ENCODE results near the gene CMPK2.

Gene CMPK2

GRCh38 chr2:6911721-6912120, 46.0 kb upstream of the CMPK2 start:
- ChIA-PET CTCF (interaction anchor here (0.7 kb wide), 2 partner anchors 9 to 10 kb away, joined by 3 to 4 read pairs; no protein-coding TSS in a partner anchor), POLR2A (no interaction called here)
- Histone ChIP-seq H3K36me3 (ENCODE audit: control insufficient read depth in 2 of 2, insufficient read depth in 1 of 2, low read length in 2 of 2) (no peaks in the 10 kb centered on the region), H3K27ac (ENCODE audit: extremely low read depth, low read depth, low read length) (no peak overlapping the region), H3K4me1 (ENCODE audit: control insufficient read depth, insufficient read depth, low read length) (no peaks in the 10 kb centered on the region), H3K9me3 (ENCODE audit: control insufficient read depth, insufficient read depth, low read depth, low read length) (no peaks in the 10 kb centered on the region), H3K4me3 (ENCODE audit: low read depth, low read length) (no peak overlapping the region)
- no peak for TF ChIP-seq ZNF518A (tag by site-specific recombination; conservative IDR thresholded peaks at IDR 0.05; ENCODE audit: low read depth)
- TF ChIP-seq AEBP2 (tag by site-specific recombination; IDR thresholded peaks at IDR 0.05; ENCODE audit: borderline replicate concordance), result no peak

GRCh38 chr2:6909431-6910385, 44.0 kb upstream of the CMPK2 start:
- TF ChIP-seq ZNF76 (tag by site-specific recombination; IDR thresholded peaks at IDR 0.05; ENCODE audit: borderline replicate concordance, low read depth), result no peak
- TF ChIP-seq ZBTB1 (tag by site-specific recombination; IDR thresholded peaks at IDR 0.05), result no peak
- TF ChIP-seq OSR2 (tag by site-specific recombination; IDR thresholded peaks at IDR 0.05), result no peak
- no peak for TF ChIP-seq ZNF596 (tag by site-specific recombination; IDR thresholded peaks at IDR 0.05)
- TF ChIP-seq ZNF529 (tag by site-specific recombination; IDR thresholded peaks at IDR 0.05; ENCODE audit: insufficient replicate concordance), result no peak
- no peak for TF ChIP-seq ELK4 (IDR thresholded peaks at IDR 0.05; ENCODE audit: borderline replicate concordance, low read depth, low read length)
- no peak for TF ChIP-seq ZNF549 (tag by site-specific recombination; IDR thresholded peaks at IDR 0.05)
- ChIA-PET POLR2A (no interaction called here), CTCF (interaction anchor here (0.7 to 4.8 kb wide), 3 partner anchors 6 to 134 kb away, joined by 4 to 35 read pairs (median 5); no protein-coding TSS in a partner anchor)
- H3K27ac ChIP-seq (ENCODE audit: extremely low read depth, low read depth, low read length), result no peak overlapping the region
- H3K36me3 ChIP-seq (ENCODE audit: control insufficient read depth in 2 of 2, insufficient read depth in 1 of 2, low read length in 2 of 2), result no peaks in the 10 kb centered on the region
- H3K4me3 ChIP-seq (ENCODE audit: low read depth, low read length), result no peak overlapping the region
- no peaks in the 10 kb centered on the region for H3K9me3 ChIP-seq (ENCODE audit: control insufficient read depth, insufficient read depth, low read depth, low read length)
- H3K4me1 ChIP-seq (ENCODE audit: control insufficient read depth, insufficient read depth, low read length), result no peaks in the 10 kb centered on the region

- Histone ChIP-seq H3K4me3 (ENCODE audit: low read depth, low read length) (no peak overlapping the region), H3K9me3 (ENCODE audit: control insufficient read depth, insufficient read depth, low read depth, low read length) (no peaks in the 10 kb centered on the region), H3K36me3 (ENCODE audit: control insufficient read depth in 2 of 2, insufficient read depth in 1 of 2, low read length in 2 of 2) (no peaks in the 10 kb centered on the region), H3K4me1 (ENCODE audit: control insufficient read depth, insufficient read depth, low read length) (no peaks in the 10 kb centered on the region), H3K27ac (ENCODE audit: extremely low read depth, low read depth, low read length) (no peak overlapping the region)
- CTCF ChIA-PET, result interaction anchor here (0.9 to 4.8 kb wide), 3 partner anchors 7 to 128 kb away, joined by 3 to 35 read pairs (median 5); no protein-coding TSS in a partner anchor
- POLR2A ChIA-PET, result no interaction called here
- TF ChIP-seq ZNF292 (tag by site-specific recombination; IDR thresholded peaks at IDR 0.05; ENCODE audit: borderline replicate concordance, low read depth) (no peak), SCRT1 (tag by site-specific recombination; IDR thresholded peaks at IDR 0.05; ENCODE audit: borderline replicate concordance) (no peak), ZNF302 (tag by site-specific recombination; IDR thresholded peaks at IDR 0.05; ENCODE audit: low read depth) (no peak), ZNF549 (tag by site-specific recombination; IDR thresholded peaks at IDR 0.05) (no peak), KLF9 (tag by site-specific recombination; IDR thresholded peaks at IDR 0.05; ENCODE audit: low read depth) (no peak), ZNF202 (tag by site-specific recombination; IDR thresholded peaks at IDR 0.05; ENCODE audit: borderline replicate concordance) (no peak), ZFP3 (tag by site-specific recombination; IDR thresholded peaks at IDR 0.05; ENCODE audit: low read depth) (no peak), ZNF513 (tag by site-specific recombination; IDR thresholded peaks at IDR 0.05) (no peak), ZNF791 (tag by site-specific recombination; IDR thresholded peaks at IDR 0.05) (no peak), ZNF704 (tag by site-specific recombination; IDR thresholded peaks at IDR 0.05) (no peak), ZNF155 (tag by site-specific recombination; IDR thresholded peaks at IDR 0.05) (no peak)
These were observed 42.6 kb upstream of the CMPK2 start for GRCh38 chr2:6908291-6908690.

Data from HEK293 (cell line).